H9 (cell line): ENCODE data around the gene CDH23. TPM values are rescaled to one million over a fixed set of nuclear protein-coding genes. Genes with fewer than 3 reads are reported as not detected.

Experiments
- DNase-seq: peaks from one replicate; pipeline ENCODE4 v3.0.0-alpha.2; 2017
- H2AFZ ChIP-seq: one replicate; pipeline ENCODE4 v1.6.1; 2013; ENCODE audit warnings: mild to moderate bottlenecking, low read length, control low read depth, moderate library complexity
- H2AK5ac ChIP-seq: 2 replicates; pipeline ENCODE4 v1.6.1; 2013; ENCODE audit warnings: low read length, control low read depth, mixed read lengths; ENCODE audit not compliant: insufficient read length
- H2BK120ac ChIP-seq: one replicate; pipeline ENCODE4 v1.6.1; 2013; ENCODE audit warnings: low read depth, mild to moderate bottlenecking, low read length, control low read depth, inconsistent platforms; ENCODE audit not compliant: poor library complexity, severe bottlenecking
- H2BK12ac ChIP-seq: 2 replicates; pipeline ENCODE4 v1.6.1; 2013; ENCODE audit warnings: low read length, control low read depth, mixed read lengths, low read depth; ENCODE audit not compliant: insufficient read length
- H2BK15ac ChIP-seq: 2 replicates; pipeline ENCODE4 v1.6.1; 2013; ENCODE audit warnings: low read depth, low read length, control low read depth
- H2BK20ac ChIP-seq: one replicate; pipeline ENCODE4 v1.6.1; 2013; ENCODE audit warnings: low read depth, mild to moderate bottlenecking, low read length, control low read depth, inconsistent platforms; ENCODE audit not compliant: poor library complexity, severe bottlenecking
- H2BK5ac ChIP-seq: 2 replicates; pipeline ENCODE4 v1.6.1; 2013; ENCODE audit warnings: low read length, control low read depth, mixed read lengths; ENCODE audit not compliant: insufficient read length
- H3K14ac ChIP-seq: 2 replicates; pipeline ENCODE4 v1.6.1; 2013; ENCODE audit warnings: low read length, control low read depth; ENCODE audit not compliant: insufficient read depth
- H3K18ac ChIP-seq: 2 replicates; pipeline ENCODE4 v1.6.1; 2013; ENCODE audit warnings: low read depth, mild to moderate bottlenecking, mixed read lengths, low read length, control low read depth; ENCODE audit not compliant: insufficient read length
- H3K23ac ChIP-seq: 2 replicates; pipeline ENCODE4 v1.6.1; 2013; ENCODE audit warnings: low read length, control low read depth, mixed read lengths, low read depth; ENCODE audit not compliant: insufficient read length
- H3K23me2 ChIP-seq: 2 replicates; pipeline ENCODE4 v1.6.1; 2013; ENCODE audit warnings: low read depth, mild to moderate bottlenecking, mixed read lengths, low read length, control low read depth; ENCODE audit not compliant: insufficient read length, poor library complexity, severe bottlenecking
- H3K27ac ChIP-seq: 2 replicates; pipeline ENCODE4 v1.5.1; 2013; ENCODE audit warnings: low read length, control low read depth, mixed read lengths, low read depth; ENCODE audit not compliant: insufficient read length
- H3K27me3 ChIP-seq: 2 replicates; pipeline ENCODE4 v1.6.1; 2013; ENCODE audit warnings: low read length, control low read depth, inconsistent platforms; ENCODE audit not compliant: insufficient read depth
- H3K4ac ChIP-seq: 2 replicates; pipeline ENCODE4 v1.6.1; 2013; ENCODE audit warnings: low read depth, mild to moderate bottlenecking, control low read depth, inconsistent platforms, low read length, moderate library complexity
- H3K4me1 ChIP-seq: 2 replicates; pipeline ENCODE4 v1.6.1; 2013; ENCODE audit warnings: low read length, control low read depth, inconsistent platforms; ENCODE audit not compliant: insufficient read depth
- H3K4me2 ChIP-seq: 2 replicates; pipeline ENCODE4 v1.6.1; 2013; ENCODE audit warnings: low read length, control low read depth, mixed read lengths; ENCODE audit not compliant: insufficient read length, insufficient read depth
- H3K56ac ChIP-seq: 2 replicates; pipeline ENCODE4 v1.6.1; 2013; ENCODE audit warnings: low read depth, mild to moderate bottlenecking, mixed read lengths, low read length, control low read depth; ENCODE audit not compliant: insufficient read length
- H3K79me1 ChIP-seq: 2 replicates; pipeline ENCODE4 v1.6.1; 2013; ENCODE audit warnings: low read depth, mild to moderate bottlenecking, moderate library complexity, low read length, control low read depth, inconsistent platforms; ENCODE audit not compliant: insufficient read depth, poor library complexity, severe bottlenecking
- H3K79me2 ChIP-seq: 2 replicates; pipeline ENCODE4 v1.6.1; 2013; ENCODE audit warnings: low read length, control low read depth, inconsistent platforms; ENCODE audit not compliant: insufficient read depth
- H3K9ac ChIP-seq: 2 replicates; pipeline ENCODE4 v1.6.1; 2013; ENCODE audit warnings: low read length, control low read depth, mixed read lengths; ENCODE audit not compliant: insufficient read length; ENCODE audit errors: extremely low read depth
- H3K9me3 ChIP-seq: one replicate; pipeline ENCODE4 v1.6.1; 2013; ENCODE audit warnings: low read depth, low read length, inconsistent platforms; ENCODE audit not compliant: control insufficient read depth
- H3T11ph ChIP-seq: one replicate; pipeline ENCODE4 v1.6.1; 2013; ENCODE audit warnings: mild to moderate bottlenecking, low read length, control low read depth, inconsistent platforms
- H4K20me1 ChIP-seq: one replicate; pipeline ENCODE4 v1.6.1; 2013; ENCODE audit not compliant: control insufficient read depth, insufficient read length, insufficient read depth
- H4K5ac ChIP-seq: 2 replicates; pipeline ENCODE4 v1.6.1; 2013; ENCODE audit warnings: low read depth, mild to moderate bottlenecking, mixed read lengths, low read length, control low read depth; ENCODE audit not compliant: insufficient read length
- H4K8ac ChIP-seq: replicated peaks from 2 replicates; pipeline ENCODE4 v1.6.1; 2013; ENCODE audit warnings: low read length, control low read depth, mixed read lengths, low read depth; ENCODE audit not compliant: insufficient read length
- H4K91ac ChIP-seq: 2 replicates; pipeline ENCODE4 v1.6.1; 2013; ENCODE audit warnings: low read depth, mild to moderate bottlenecking, moderate library complexity, mixed read lengths, low read length, control low read depth; ENCODE audit not compliant: insufficient read length
- H3K27ac Mint-ChIP-seq, 3 experiments: 2 replicates in 2 of 3; 3 replicates in 1 of 3; pipeline ENCODE4 v1.8.0; 2020 to 2021; ENCODE audit warnings: mixed read lengths in 3 of 3, mild to moderate bottlenecking in 1 of 3, moderate library complexity in 1 of 3
- H3K27me3 Mint-ChIP-seq: 2 replicates; pipeline ENCODE4 v1.8.0; 2021; ENCODE audit warnings: low read depth, mild to moderate bottlenecking, moderate library complexity, mixed read lengths
- H3K36me3 Mint-ChIP-seq, 3 experiments: 2 replicates in 2 of 3; 3 replicates in 1 of 3; pipeline ENCODE4 v1.8.0; 2020 to 2021; ENCODE audit warnings: low read depth in 3 of 3, mixed read lengths in 3 of 3; ENCODE audit not compliant: insufficient read depth in 1 of 3
- H3K4me1 Mint-ChIP-seq, 2 experiments: 2 replicates each; pipeline ENCODE4 v1.8.0; 2020; ENCODE audit warnings: mixed read lengths in 2 of 2
- H3K4me3 Mint-ChIP-seq, 2 experiments: 2 replicates in 1 of 2; 3 replicates in 1 of 2; pipeline ENCODE4 v1.8.0; 2020 to 2021; ENCODE audit warnings: mild to moderate bottlenecking in 2 of 2, mixed read lengths in 2 of 2, moderate library complexity in 1 of 2
- H3K9me3 Mint-ChIP-seq, 2 experiments: 2 replicates in 1 of 2; 3 replicates in 1 of 2; pipeline ENCODE4 v1.8.0; 2020; ENCODE audit warnings: mild to moderate bottlenecking in 2 of 2, mixed read lengths in 2 of 2, moderate library complexity in 1 of 2
- WGBS: extraction: QIAGEN DNeasy Blood & Tissue Kit; methylation state at CpG from one replicate; pipeline ENCODE4 v1.1.7; 2013; ENCODE audit warnings: missing lambda C conversion rate, low lambda C conversion rate, mixed read lengths; ENCODE audit not compliant: insufficient read length; ENCODE audit errors: extremely low coverage; 5-methylcytosine and 5-hydroxymethylcytosine counted together
- total RNA-seq: library from RNA; stranded (reverse); gene quantifications from 2 replicates; pipeline ENCODE4 v1.2.1, GENCODE V29; 2021
- TF ChIP-seq, protein P1 (sequence below): fragments of 200-600 bp; sonication (generic); conservative IDR thresholded peaks from 3 replicates; pipeline ENCODE4 v1.8.0; 2021; ENCODE audit warnings: antibody characterized with exemption, mild to moderate bottlenecking

Gene CDH23
- total RNA-seq, 1 experiment from 2014 or later, result 2.1 TPM

- DNase-seq, result no peak
- Histone ChIP-seq H3K79me2 (no peaks in the 10 kb centered on the region; the same call in 1 of the 2 replicates), H3K79me1 (no peaks in the 10 kb centered on the region), H3K27ac (no peak overlapping the region), H2AK5ac (no peak overlapping the region), H4K91ac (no peak overlapping the region), H3K23ac (no peak overlapping the region), H2AFZ (no peak overlapping the region), H4K5ac (no peak overlapping the region), H3K27me3 (no peaks in the 10 kb centered on the region), H2BK12ac (no peak overlapping the region), H4K8ac (no peak overlapping the region), H2BK5ac (no peak overlapping the region), H2BK120ac (no peak overlapping the region), H2BK20ac (no peak overlapping the region), H3K23me2 (no peaks in the 10 kb centered on the region), H3K14ac (no peak overlapping the region), H3K9ac (no peak overlapping the region), H3K4me2 (no peak overlapping the region), H4K20me1 (no peaks in the 10 kb centered on the region), H3T11ph (no peak overlapping the region), H3K18ac (no peak overlapping the region), H2BK15ac (no peak overlapping the region), H3K4ac (no peak overlapping the region), H3K9me3 (no peaks in the 10 kb centered on the region), H3K56ac (no peak overlapping the region), H3K4me1 (no peaks in the 10 kb centered on the region)
- Mint-ChIP-seq H3K27ac (no peak overlapping the region), H3K4me3 (no peak overlapping the region), H3K36me3 (no peaks in the 10 kb centered on the region), H3K9me3 (no peaks in the 10 kb centered on the region; a peak in 1 of 5 replicates), H3K27me3 (peaks cover 6% of the 10 kb centered on the region), H3K4me1 (peaks cover 12 to 13% of the 10 kb centered on the region in 2 experiments)
- WGBS, result no CpG with 5 or more reads among the region's 3 CpGs
- TF ChIP-seq, protein P1, sequence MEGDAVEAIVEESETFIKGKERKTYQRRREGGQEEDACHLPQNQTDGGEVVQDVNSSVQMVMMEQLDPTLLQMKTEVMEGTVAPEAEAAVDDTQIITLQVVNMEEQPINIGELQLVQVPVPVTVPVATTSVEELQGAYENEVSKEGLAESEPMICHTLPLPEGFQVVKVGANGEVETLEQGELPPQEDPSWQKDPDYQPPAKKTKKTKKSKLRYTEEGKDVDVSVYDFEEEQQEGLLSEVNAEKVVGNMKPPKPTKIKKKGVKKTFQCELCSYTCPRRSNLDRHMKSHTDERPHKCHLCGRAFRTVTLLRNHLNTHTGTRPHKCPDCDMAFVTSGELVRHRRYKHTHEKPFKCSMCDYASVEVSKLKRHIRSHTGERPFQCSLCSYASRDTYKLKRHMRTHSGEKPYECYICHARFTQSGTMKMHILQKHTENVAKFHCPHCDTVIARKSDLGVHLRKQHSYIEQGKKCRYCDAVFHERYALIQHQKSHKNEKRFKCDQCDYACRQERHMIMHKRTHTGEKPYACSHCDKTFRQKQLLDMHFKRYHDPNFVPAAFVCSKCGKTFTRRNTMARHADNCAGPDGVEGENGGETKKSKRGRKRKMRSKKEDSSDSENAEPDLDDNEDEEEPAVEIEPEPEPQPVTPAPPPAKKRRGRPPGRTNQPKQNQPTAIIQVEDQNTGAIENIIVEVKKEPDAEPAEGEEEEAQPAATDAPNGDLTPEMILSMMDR, result no peak
Observed at GRCh38 chr10:71761105-71761511, 364.4 kb downstream of the CDH23 start.
